Measurements from ENCODE around the gene USP17L15. TPM values are rescaled to one million over a fixed set of nuclear protein-coding genes. Genes with fewer than 3 reads are reported as not detected.
"Not testable (repeated sequence)": the region's sequence is repeated elsewhere in the genome, so short reads cannot be mapped to it uniquely, and the experiment has no call there.

The USP17L15 gene, protein sequence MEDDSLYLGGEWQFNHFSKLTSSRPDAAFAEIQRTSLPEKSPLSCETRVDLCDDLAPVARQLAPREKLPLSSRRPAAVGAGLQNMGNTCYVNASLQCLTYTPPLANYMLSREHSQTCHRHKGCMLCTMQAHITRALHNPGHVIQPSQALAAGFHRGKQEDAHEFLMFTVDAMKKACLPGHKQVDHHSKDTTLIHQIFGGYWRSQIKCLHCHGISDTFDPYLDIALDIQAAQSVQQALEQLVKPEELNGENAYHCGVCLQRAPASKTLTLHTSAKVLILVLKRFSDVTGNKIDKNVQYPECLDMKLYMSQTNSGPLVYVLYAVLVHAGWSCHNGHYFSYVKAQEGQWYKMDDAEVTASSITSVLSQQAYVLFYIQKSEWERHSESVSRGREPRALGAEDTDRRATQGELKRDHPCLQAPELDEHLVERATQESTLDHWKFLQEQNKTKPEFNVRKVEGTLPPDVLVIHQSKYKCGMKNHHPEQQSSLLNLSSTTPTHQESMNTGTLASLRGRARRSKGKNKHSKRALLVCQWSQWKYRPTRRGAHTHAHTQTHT
- not detected for total RNA-seq

DNA sequence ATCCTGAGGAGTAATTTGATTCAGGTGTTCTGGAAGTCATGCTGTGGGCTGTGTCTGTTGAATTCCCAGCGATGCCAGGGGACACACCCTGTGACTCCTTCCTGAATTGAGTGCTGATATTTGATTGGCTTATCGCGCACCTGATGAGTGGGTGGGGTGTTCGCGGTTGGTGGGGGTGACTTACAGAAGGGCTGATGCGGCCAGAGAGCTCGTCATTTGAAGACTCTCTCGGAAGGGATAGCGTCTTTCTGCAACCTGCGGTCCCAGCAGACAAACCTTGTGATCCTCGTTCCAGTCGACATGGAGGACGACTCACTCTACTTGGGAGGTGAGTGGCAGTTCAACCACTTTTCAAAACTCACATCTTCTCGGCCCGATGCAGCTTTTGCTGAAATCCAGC lies at the start of gene USP17L15:
USP17L15 (plus strand) TSS at position 301 of the 400 bp plus-strand sequence; CDS start at position 301, 0 bp downstream.
- not testable (repeated sequence) for H3K9me3 Mint-ChIP-seq; H3K27ac Mint-ChIP-seq; H3K36me3 Mint-ChIP-seq (ENCODE audit: low read depth); H3K4me3 Mint-ChIP-seq; H3K27me3 Mint-ChIP-seq; ATAC-seq (replicated peaks); H3K4me1 Mint-ChIP-seq

DNA sequence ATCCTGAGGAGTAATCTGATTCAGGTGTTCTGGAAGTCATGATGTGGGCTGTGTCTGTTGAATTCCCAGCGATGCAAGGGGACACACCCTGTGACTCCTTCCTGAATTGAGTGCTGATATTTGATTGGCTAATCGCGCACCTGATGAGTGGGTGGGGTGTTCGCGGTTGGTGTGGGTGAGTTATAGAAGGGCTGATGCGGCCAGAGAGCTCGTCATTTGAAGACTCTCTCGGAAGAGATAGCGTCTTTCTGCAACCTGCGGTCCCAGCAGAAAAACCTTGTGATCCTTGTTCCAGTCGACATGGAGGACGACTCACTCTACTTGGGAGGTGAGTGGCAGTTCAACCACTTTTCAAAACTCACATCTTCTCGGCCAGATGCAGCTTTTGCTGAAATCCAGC lies 23.8 kb upstream of the USP17L15 start, which contains the start of gene USP17L10:
USP17L10 (plus strand) TSS at position 301 of the 400 bp plus-strand sequence; CDS start at position 301, 0 bp downstream.
- not testable (repeated sequence) for H3K4me1 Mint-ChIP-seq; H3K36me3 Mint-ChIP-seq (ENCODE audit: low read depth); H3K27me3 Mint-ChIP-seq; ATAC-seq (replicated peaks); H3K27ac Mint-ChIP-seq; H3K9me3 Mint-ChIP-seq; H3K4me3 Mint-ChIP-seq

DNA sequence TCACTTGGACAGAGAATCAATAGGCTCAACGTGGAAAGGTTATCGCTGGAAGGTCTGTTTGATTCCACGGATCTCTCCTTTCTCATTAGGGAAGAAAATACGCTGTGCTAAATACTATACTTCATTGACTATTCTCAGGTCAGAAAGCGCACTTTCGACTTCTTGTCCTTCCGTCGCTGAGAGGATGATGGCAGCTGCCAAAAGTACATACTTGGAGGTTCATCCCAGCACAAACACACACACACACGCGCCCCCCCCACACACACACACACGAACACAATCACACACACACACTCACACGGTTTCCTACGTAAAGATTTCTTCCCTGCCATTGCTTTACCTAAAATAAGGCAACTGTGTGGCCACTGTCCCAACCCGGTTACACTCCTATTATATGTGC lies 19.5 kb upstream of the USP17L15 start:
- not testable (repeated sequence) for H3K9me3 Mint-ChIP-seq; H3K4me1 Mint-ChIP-seq; H3K27me3 Mint-ChIP-seq; H3K36me3 Mint-ChIP-seq (ENCODE audit: low read depth); H3K4me3 Mint-ChIP-seq; ATAC-seq (replicated peaks); H3K27ac Mint-ChIP-seq

DNA sequence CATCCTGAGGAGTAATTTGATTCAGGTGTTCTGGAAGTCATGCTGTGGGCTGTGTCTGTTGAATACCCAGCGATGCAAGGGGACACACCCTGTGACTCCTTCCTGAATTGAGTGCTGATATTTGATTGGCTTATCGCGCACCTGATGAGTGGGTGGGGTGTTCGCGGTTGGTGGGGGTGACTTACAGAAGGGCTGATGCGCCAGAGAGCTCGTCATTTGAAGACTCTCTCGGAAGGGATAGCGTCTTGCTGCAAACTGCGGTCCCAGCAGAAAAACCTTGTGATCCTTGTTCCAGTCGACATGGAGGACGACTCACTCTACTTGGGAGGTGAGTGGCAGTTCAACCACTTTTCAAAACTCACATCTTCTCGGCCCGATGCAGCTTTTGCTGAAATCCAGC lies 19.1 kb upstream of the USP17L15 start, which contains the start of gene USP17L11:
USP17L11 (plus strand) TSS at position 301 of the 400 bp plus-strand sequence; CDS start at position 301, 0 bp downstream.
- H3K27me3 Mint-ChIP-seq; H3K4me1 Mint-ChIP-seq; H3K36me3 Mint-ChIP-seq (ENCODE audit: low read depth); H3K4me3 Mint-ChIP-seq; ATAC-seq (replicated peaks); H3K27ac Mint-ChIP-seq; H3K9me3 Mint-ChIP-seq: not testable (repeated sequence)

DNA sequence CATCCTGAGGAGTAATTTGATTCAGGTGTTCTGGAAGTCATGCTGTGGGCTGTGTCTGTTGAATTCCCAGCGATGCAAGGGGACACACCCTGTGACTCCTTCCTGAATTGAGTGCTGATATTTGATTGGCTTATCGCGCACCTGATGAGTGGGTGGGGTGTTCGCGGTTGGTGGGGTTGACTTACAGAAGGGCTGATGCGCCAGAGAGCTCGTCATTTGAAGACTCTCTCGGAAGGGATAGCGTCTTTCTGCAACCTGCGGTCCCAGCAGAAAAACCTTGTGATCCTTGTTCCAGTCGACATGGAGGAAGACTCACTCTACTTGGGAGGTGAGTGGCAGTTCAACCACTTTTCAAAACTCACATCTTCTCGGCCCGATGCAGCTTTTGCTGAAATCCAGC lies 14.3 kb upstream of the USP17L15 start, which contains the start of gene USP17L12:
USP17L12 (plus strand) TSS at position 301 of the 400 bp plus-strand sequence; CDS start at position 301, 0 bp downstream.
- not testable (repeated sequence) for H3K27ac Mint-ChIP-seq; H3K4me1 Mint-ChIP-seq; H3K27me3 Mint-ChIP-seq; H3K36me3 Mint-ChIP-seq (ENCODE audit: low read depth); ATAC-seq (replicated peaks); H3K4me3 Mint-ChIP-seq; H3K9me3 Mint-ChIP-seq

DNA sequence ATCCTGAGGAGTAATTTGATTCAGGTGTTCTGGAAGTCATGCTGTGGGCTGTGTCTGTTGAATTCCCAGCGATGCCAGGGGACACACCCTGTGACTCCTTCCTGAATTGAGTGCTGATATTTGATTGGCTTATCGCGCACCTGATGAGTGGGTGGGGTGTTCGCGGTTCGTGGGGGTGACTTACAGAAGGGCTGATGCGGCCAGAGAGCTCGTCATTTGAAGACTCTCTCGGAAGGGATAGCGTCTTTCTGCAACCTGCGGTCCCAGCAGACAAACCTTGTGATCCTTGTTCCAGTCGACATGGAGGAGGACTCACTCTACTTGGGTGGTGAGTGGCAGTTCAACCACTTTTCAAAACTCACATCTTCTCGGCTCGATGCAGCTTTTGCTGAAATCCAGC lies 9.6 kb upstream of the USP17L15 start, which contains the start of gene USP17L13:
USP17L13 (plus strand) TSS at position 301 of the 400 bp plus-strand sequence; CDS start at position 301, 0 bp downstream.
- not testable (repeated sequence) for H3K4me1 Mint-ChIP-seq; H3K27ac Mint-ChIP-seq; H3K4me3 Mint-ChIP-seq; H3K27me3 Mint-ChIP-seq; H3K36me3 Mint-ChIP-seq (ENCODE audit: low read depth); H3K9me3 Mint-ChIP-seq; ATAC-seq (replicated peaks)

DNA sequence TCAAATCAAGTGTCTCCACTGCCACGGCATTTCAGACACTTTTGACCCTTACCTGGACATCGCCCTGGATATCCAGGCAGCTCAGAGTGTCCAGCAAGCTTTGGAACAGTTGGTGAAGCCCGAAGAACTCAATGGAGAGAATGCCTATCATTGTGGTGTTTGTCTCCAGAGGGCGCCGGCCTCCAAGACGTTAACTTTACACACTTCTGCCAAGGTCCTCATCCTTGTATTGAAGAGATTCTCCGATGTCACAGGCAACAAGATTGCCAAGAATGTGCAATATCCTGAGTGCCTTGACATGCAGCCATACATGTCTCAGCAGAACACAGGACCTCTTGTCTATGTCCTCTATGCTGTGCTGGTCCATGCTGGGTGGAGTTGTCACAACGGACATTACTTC lies 3.9 kb upstream of the USP17L15 start:
- H3K9me3 Mint-ChIP-seq; H3K36me3 Mint-ChIP-seq (ENCODE audit: low read depth); H3K4me1 Mint-ChIP-seq; ATAC-seq (replicated peaks); H3K27ac Mint-ChIP-seq; H3K4me3 Mint-ChIP-seq; H3K27me3 Mint-ChIP-seq: not testable (repeated sequence)

DNA sequence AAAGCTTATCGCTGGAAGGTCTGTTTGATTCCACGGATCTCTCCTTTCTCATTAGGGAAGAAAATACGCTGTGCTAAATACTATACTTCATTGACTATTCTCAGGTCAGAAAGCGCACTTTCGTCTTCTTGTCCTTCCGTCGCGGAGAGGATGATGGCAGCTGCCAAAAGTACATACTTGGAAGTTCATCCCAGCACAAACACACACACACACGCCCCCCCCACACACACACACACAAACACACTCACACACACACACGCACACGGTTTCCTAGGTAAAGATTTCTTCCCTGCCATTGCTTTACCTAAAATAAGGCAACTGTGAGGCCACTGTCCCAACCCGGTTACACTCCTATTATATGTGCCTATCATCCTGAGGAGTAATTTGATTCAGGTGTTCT lies 4.3 kb downstream of the USP17L15 start:
- not testable (repeated sequence) for H3K27me3 Mint-ChIP-seq; H3K4me1 Mint-ChIP-seq; H3K27ac Mint-ChIP-seq; H3K9me3 Mint-ChIP-seq; H3K4me3 Mint-ChIP-seq; ATAC-seq (replicated peaks); H3K36me3 Mint-ChIP-seq (ENCODE audit: low read depth)

DNA sequence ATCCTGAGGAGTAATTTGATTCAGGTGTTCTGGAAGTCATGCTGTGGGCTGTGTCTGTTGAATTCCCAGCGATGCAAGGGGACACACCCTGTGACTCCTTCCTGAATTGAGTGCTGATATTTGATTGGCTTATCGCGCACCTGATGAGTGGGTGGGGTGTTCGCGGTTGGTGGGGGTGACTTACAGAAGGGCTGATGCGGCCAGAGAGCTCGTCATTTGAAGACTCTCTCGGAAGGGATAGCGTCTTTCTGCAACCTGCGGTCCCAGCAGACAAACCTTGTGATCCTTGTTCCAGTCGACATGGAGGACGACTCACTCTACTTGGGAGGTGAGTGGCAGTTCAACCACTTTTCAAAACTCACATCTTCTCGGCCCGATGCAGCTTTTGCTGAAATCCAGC lies 9.4 kb downstream of the USP17L15 start, which contains the start of gene USP17L17:
USP17L17 (plus strand) TSS at position 301 of the 400 bp plus-strand sequence; CDS start at position 301, 0 bp downstream.
- not testable (repeated sequence) for ATAC-seq (replicated peaks); H3K4me3 Mint-ChIP-seq; H3K27ac Mint-ChIP-seq; H3K36me3 Mint-ChIP-seq (ENCODE audit: low read depth); H3K9me3 Mint-ChIP-seq; H3K4me1 Mint-ChIP-seq; H3K27me3 Mint-ChIP-seq

DNA sequence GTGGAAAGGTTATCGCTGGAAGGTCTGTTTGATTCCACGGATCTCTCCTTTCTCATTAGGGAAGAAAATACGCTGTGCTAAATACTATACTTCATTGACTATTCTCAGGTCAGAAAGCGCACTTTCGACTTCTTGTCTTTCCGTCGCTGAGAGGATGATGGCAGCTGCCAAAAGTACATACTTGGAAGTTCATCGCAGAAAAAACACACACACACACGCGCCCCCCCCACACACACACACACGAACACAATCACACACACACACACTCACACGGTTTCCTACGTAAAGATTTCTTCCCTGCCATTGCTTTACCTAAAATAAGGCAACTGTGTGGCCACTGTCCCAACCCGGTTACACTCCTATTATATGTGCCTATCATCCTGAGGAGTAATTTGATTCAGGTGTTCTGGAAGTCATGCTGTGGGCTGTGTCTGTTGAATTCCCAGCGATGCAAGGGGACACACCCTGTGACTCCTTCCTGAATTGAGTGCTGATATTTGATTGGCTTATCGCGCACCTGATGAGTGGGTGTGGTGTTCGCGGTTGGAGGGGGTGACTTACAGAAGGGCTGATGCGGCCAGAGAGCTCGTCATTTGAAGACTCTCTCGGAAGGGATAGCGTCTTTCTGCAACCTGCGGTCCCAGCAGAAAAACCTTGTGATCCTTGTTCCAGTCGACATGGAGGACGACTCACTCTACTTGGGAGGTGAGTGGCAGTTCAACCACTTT lies 13.9 kb downstream of the USP17L15 start, which contains the start of gene USP17L18:
USP17L18 (plus strand) TSS at position 678 of the 728 bp plus-strand sequence; CDS start at position 678, 0 bp downstream.
- not testable (repeated sequence) for H3K4me3 Mint-ChIP-seq; H3K4me1 Mint-ChIP-seq; H3K36me3 Mint-ChIP-seq (ENCODE audit: low read depth); H3K27me3 Mint-ChIP-seq; H3K9me3 Mint-ChIP-seq; ATAC-seq (replicated peaks); H3K27ac Mint-ChIP-seq

DNA sequence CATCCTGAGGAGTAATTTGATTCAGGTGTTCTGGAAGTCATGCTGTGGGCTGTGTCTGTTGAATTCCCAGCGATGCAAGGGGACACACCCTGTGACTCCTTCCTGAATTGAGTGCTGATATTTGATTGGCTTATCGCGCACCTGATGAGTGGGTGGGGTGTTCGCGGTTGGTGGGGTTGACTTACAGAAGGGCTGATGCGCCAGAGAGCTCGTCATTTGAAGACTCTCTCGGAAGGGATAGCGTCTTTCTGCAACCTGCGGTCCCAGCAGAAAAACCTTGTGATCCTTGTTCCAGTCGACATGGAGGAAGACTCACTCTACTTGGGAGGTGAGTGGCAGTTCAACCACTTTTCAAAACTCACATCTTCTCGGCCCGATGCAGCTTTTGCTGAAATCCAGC lies 18.9 kb downstream of the USP17L15 start, which contains the start of gene USP17L19:
USP17L19 (plus strand) TSS at position 301 of the 400 bp plus-strand sequence; CDS start at position 301, 0 bp downstream.
- not testable (repeated sequence) for H3K36me3 Mint-ChIP-seq (ENCODE audit: low read depth); H3K27me3 Mint-ChIP-seq; H3K27ac Mint-ChIP-seq; H3K4me3 Mint-ChIP-seq; H3K4me1 Mint-ChIP-seq; H3K9me3 Mint-ChIP-seq; ATAC-seq (replicated peaks)

DNA sequence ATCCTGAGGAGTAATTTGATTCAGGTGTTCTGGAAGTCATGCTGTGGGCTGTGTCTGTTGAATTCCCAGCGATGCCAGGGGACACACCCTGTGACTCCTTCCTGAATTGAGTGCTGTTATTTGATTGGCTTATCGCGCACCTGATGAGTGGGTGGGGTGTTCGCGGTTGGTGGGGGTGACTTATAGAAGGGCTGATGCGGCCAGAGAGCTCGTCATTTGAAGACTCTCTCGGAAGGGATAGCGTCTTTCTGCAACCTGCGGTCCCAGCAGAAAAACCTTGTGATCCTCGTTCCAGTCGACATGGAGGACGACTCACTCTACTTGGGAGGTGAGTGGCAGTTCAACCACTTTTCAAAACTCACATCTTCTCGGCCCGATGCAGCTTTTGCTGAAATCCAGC lies 23.6 kb downstream of the USP17L15 start, which contains the start of gene USP17L20:
USP17L20 (plus strand) TSS at position 301 of the 400 bp plus-strand sequence; CDS start at position 301, 0 bp downstream.
- not testable (repeated sequence) for H3K4me1 Mint-ChIP-seq; H3K27ac Mint-ChIP-seq; H3K4me3 Mint-ChIP-seq; H3K9me3 Mint-ChIP-seq; ATAC-seq (replicated peaks); H3K27me3 Mint-ChIP-seq; H3K36me3 Mint-ChIP-seq (ENCODE audit: low read depth)

DNA sequence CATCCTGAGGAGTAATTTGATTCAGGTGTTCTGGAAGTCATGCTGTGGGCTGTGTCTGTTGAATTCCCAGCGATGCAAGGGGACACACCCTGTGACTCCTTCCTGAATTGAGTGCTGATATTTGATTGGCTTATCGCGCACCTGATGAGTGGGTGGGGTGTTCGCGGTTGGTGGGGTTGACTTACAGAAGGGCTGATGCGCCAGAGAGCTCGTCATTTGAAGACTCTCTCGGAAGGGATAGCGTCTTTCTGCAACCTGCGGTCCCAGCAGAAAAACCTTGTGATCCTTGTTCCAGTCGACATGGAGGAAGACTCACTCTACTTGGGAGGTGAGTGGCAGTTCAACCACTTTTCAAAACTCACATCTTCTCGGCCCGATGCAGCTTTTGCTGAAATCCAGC lies 28.4 kb downstream of the USP17L15 start, which contains the start of gene USP17L21:
USP17L21 (plus strand) TSS at position 301 of the 400 bp plus-strand sequence; CDS start at position 301, 0 bp downstream.
- H3K4me1 Mint-ChIP-seq; H3K4me3 Mint-ChIP-seq; H3K27ac Mint-ChIP-seq; H3K27me3 Mint-ChIP-seq; H3K36me3 Mint-ChIP-seq (ENCODE audit: low read depth); H3K9me3 Mint-ChIP-seq; ATAC-seq (replicated peaks): not testable (repeated sequence)

DNA sequence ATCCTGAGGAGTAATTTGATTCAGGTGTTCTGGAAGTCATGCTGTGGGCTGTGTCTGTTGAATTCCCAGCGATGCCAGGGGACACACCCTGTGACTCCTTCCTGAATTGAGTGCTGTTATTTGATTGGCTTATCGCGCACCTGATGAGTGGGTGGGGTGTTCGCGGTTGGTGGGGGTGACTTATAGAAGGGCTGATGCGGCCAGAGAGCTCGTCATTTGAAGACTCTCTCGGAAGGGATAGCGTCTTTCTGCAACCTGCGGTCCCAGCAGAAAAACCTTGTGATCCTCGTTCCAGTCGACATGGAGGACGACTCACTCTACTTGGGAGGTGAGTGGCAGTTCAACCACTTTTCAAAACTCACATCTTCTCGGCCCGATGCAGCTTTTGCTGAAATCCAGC lies 33.1 kb downstream of the USP17L15 start, which contains the start of gene USP17L22:
USP17L22 (plus strand) TSS at position 301 of the 400 bp plus-strand sequence; CDS start at position 301, 0 bp downstream.
- not testable (repeated sequence) for H3K27ac Mint-ChIP-seq; H3K36me3 Mint-ChIP-seq (ENCODE audit: low read depth); H3K9me3 Mint-ChIP-seq; H3K27me3 Mint-ChIP-seq; H3K4me3 Mint-ChIP-seq; ATAC-seq (replicated peaks); H3K4me1 Mint-ChIP-seq
